Skeletal muscle cell (primary cell): ENCODE measurements around the gene S100A5.
"Not testable (repeated sequence)": the region's sequence is repeated elsewhere in the genome, so short reads cannot be mapped to it uniquely, and the experiment has no call there.

Source experiments
- DNase-seq: peaks from one replicate; pipeline ENCODE4 v3.0.0-alpha.2; 2010; ENCODE audit warnings: low read depth
- H3K4me3 ChIP-seq: 2 replicates; pipeline ENCODE4 v1.5.1; 2011; ENCODE audit warnings: low read depth, mild to moderate bottlenecking, control low read depth, low read length, moderate library complexity

Gene S100A5

GRCh38 chr1:153536012-153536670, 4.6 kb downstream of the S100A5 start:
- H3K4me3 ChIP-seq: peak overlapping the region; percentile 74
- peak; percentile 50 for DNase-seq

- no peak for DNase-seq
- H3K4me3 ChIP-seq: peak within 1 kb of the TSS; percentile 74
Observed at GRCh38 chr1:153535242-153536011, 5.3 kb downstream of the S100A5 start, which contains the start of gene S100A6. Gene S100A6 (minus strand): TSS chr1:153535991. CDS start chr1:153535339, 652 bp downstream.

- H3K4me3 ChIP-seq: peak overlapping the region; percentile 74
- no peak for DNase-seq
Observed at GRCh38 chr1:153534925-153535241, 5.9 kb downstream of the S100A5 start.

DNA sequence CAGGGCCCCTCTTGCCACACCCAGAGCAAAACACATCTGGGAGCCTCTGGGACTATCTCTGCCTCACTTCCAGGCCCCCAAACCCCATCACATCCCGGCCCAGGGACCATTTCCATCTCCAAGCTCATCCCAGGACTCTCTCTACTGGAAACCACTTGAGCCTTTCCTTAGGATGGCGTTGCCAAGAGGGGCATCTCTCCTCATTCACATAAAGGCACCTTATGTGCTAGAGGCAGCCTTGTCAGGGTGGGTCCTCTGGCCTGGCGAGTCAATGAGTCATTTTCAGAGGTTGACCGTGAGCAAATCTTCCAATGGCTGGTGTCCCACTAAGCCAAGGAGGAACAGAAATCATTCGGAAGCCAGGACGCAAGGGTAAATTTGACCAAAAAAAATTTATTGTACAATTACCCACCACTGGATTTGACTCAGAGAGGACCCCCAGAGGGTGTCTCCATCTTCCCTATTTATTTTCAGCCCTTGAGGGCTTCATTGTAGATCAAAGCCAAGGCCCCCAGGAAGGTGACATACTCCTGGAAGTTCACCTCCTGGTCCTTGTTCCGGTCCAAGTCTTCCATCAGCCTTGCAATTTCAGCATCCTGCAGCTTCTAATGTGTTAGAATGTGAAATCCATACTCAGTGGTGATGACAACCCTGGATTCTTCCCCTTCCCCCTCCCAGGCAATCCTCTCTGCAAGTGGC, 6.4 kb downstream of the S100A5 start:
- peak overlapping the region; percentile 74 for H3K4me3 ChIP-seq
- no peak for DNase-seq

DNA sequence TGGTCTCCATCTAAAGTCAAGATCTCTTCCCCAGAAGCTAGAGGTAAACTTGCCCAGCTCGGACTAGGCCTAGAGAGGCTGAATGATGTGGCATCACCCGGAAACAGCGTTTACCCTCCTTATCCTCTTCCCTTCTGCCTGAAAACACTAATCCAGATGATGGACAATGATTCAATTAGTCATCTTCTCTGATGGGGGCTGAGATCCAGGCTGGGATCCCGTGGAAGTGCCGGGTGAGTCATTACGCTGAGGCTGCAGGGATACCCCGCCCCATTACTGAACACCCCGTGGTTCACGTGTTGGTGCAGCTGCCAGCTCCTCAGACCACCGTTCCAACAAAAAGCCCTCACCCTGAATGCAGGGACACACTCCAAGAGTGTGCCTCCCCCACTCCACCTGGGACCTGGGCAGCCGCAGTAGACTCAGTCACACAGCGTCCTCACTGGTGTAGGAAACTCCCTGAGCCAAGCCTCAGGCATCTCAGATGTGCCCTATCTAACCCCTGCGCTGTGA, 7.0 kb downstream of the S100A5 start:
- peak overlapping the region; percentile 74 for H3K4me3 ChIP-seq
- DNase-seq: peak; percentile 84

DNA sequence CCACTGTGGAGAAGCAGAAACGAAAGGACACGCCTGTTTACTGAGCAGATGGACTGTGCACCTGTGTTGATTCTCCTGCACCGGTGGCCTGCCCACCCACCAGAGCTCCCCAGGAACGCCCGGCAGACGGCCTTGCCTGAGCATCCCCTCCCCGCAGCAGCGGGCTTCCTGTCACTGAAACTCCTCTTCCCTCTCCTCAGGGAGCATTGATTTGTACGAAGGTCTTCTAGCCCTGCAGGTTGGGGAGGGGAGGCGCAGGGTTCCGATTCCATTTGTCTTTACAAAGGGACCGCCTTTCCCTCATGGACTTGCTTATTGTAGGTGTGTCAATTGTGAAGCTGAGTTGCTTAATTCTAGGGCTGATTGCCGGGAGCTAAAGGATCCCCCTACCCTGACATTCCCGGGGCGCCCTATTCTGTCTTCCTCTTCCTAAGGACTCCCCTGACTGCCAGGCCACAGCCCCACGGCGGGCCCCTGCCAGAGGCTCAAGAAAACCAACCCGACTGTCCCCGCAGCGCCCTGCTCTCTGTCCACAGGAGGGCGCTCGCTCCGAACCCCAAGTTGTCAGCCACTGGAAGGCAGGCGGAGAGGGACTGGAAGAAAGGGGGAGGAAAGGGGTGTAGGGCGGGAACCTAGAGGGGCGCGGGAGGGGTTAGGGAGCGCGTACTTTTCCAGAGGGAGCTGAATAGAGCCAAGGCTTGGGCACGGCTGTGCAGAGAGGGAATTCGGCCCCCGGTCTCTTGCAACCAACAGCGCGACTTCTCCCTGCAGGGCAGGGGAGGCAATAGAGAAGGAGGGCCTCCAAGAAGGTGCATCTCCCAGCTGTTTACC, 7.8 kb downstream of the S100A5 start:
- peak overlapping the region; percentile 74 for H3K4me3 ChIP-seq
- DNase-seq: peak; percentile 56

- H3K4me3 ChIP-seq: no peak overlapping the region
- no peak for DNase-seq
Observed at GRCh38 chr1:153532181-153532580, 8.6 kb downstream of the S100A5 start.

DNA sequence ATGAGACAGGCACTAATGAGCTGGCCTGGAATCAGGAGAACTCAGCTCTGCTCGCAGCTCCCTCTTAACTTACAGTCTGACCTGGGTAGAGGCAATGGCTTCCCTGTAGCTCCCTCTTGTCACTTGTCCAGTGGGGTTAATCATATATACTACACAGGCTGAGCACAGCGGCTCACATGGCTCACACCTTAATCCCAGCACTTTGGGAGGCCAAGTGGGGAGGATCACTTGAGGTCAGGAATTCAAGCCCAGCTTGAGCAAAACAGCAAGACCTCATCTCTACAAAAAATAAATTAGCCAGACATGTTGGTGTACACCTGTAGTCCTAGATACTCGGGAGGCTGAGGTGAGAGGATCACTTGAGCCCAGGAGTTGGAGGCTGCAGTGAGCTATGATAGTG, 9.1 kb downstream of the S100A5 start:
- no peak for DNase-seq
- H3K4me3 ChIP-seq: no peak overlapping the region

DNA sequence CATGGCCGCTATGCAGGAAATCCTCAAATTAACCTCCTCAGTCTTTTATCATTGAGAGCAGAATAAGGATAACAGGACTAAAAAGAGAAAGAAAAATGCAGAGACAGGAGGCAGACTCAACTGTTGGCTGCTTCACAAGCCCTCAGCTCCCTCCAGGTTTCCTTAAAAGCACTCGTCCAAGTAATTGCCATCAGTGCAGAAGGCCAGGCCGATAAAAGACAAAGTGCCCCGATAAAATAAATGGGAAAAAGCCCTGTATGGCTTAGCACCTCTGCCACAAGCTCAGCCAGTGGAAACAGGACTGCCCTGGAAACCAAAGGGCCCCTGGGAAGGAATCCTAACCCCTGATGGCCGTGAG, 13.1 kb downstream of the S100A5 start:
- H3K4me3 ChIP-seq: no peak overlapping the region
- no peak for DNase-seq

GRCh38 chr1:153527023-153527682, 13.6 kb downstream of the S100A5 start:
- DNase-seq: no peak
- H3K4me3 ChIP-seq: no peak overlapping the region

DNA sequence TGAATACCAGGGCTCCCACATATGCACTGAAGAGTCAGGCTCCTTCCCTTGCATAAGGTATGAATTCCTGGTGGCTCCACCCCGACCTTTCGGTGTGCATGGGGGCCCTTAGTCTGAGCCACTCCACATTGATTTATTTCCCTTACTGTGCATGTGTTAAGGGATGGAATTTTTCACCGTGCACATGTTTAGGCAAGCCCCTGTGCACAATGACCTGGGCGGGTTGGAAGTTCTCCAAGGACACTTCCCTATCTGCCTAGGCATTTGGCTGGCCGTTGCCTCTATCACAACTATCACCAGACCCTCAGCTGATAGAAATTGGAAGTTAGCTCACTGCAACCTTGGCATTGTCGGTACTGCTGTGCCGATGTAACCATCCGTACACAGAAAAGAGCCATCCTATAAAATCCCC, 14.6 kb downstream of the S100A5 start:
- no peak overlapping the region for H3K4me3 ChIP-seq
- no peak for DNase-seq

DNA sequence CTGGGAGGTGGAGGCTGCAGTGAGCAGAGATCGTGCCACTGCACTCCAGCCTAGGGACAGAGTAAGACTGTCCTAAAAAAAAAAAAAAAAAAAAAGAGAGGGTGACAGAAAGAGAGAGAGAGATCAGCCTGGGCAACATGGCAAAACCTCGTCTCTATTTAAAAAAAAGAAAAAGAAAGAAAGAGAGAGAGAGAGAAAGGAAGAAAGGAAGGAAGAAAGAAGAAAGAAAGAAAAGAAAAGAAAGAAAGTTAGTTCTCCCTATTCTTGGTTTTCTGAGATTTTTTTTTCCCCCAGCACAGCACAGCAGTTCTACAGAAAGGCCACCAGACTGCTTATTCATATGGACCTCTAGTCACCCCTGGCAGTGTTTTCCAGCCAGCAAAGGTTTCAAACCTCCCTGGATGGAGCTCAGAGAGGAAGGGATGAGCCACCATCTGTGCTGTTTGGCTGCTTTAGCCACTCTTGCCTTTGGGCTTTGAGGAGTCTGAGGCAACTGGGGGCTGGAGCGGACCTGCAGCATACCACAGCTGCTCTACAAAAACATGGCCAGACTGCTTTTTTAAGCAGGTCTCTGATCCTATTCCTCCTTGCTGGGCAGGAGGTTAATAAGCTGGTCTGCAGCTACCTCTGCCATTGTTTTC, 15.5 kb downstream of the S100A5 start:
- H3K4me3 ChIP-seq: no peak overlapping the region
- no peak for DNase-seq

- DNase-seq, H3K4me3 ChIP-seq: not testable (repeated sequence)
Observed at GRCh38 chr1:153522353-153523048, 18.2 kb downstream of the S100A5 start.

DNA sequence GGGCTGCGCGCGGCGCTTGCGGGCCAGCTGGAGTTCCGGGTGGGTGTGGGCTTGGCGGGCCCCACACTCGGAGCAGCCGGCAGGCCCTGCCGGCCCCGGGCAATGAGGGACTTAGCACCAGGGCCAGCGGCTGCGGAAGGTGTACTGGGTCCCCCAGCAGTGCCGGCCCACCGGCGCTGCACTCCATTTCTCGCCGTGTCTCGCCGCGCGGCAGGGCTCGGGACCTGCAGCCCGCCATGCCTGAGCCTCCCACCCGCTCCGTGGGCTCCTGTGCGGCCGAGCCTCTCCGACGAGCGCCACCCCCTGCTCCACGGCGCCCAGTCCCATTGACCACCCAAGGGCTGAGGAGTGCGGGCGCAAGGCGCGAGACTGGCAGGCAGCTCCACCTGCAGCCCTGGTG, 18.9 kb downstream of the S100A5 start:
- not testable (repeated sequence) for H3K4me3 ChIP-seq, DNase-seq

DNA sequence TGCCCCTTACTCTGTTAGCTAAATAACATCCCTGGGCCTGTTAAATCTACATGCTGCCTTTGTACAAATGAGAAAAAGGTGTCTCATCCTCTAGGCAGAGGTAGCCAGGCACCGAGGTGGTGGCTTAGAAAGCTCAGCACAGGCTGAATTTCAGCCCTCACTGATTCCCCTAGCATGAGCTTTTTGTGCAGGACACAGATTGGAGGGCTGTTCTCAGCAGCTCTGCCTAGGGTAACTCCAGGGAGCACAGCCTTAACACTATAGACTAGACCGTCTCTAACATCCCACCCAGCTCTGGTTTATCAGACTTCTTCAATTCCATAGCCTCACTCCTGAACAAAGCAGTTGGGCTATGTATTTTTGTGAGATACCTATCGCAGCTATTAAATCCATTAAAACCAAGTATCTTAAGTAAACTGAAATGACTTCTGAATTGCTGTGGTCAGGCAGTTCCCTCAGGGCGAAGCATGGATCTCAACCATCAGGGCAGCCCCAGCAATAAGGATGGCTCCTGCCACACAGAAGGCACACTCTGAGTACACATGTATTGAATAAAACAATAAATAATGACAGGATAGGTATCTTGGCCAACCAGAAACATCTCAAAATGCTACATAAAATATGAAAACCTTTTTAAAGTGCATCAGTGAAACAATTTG, 19.8 kb downstream of the S100A5 start:
- no peak for DNase-seq
- no peak overlapping the region for H3K4me3 ChIP-seq

GRCh38 chr1:153520137-153520691, 20.5 kb downstream of the S100A5 start:
- not testable (repeated sequence) for H3K4me3 ChIP-seq, DNase-seq

GRCh38 chr1:153519242-153519641, 21.5 kb downstream of the S100A5 start:
- H3K4me3 ChIP-seq: no peak overlapping the region
- no peak for DNase-seq
